GM12878 (cell line): ENCODE results near the gene GPR39. TPM values are rescaled to one million over a fixed set of nuclear protein-coding genes. Genes with fewer than 3 reads are reported as not detected.

Source experiments
- ATAC-seq: fragments of 200-7000 bp; cut with Tn5 transposase; 3 replicates; pipeline ENCODE4 v1.9.1; 2020; ENCODE audit warnings: mild to moderate bottlenecking, moderate library complexity
- BruUV-seq: library from RNA; stranded (reverse); fragments of 400-500 nt; replicated peaks from 2 replicates; lab custom pipeline; 2021; lab: Mats Ljungman, UMichigan
- CTCF ChIA-PET: fragments of 300-600 bp; sonication (Branson Sonifier 250); formaldehyde crosslinking; extraction: SDS; loops from one replicate; lab custom pipeline; 2021; ENCODE audit warnings: inconsistent platforms; lab: Yijun Ruan, JAX
- POLR2A ChIA-PET: fragments of 350-600 bp; formaldehyde crosslinking; extraction: SDS; loops from one replicate; lab custom pipeline; 2021; ENCODE audit warnings: inconsistent platforms; lab: Charles Lee
- RAD21 ChIA-PET: fragments of 300-600 bp; sonication (Branson Sonifier 250); formaldehyde crosslinking; loops from one replicate; lab custom pipeline; 2023; ENCODE audit warnings: antibody characterized with exemption; ENCODE audit not compliant: unreplicated experiment; lab: Charles Lee
- SMC1A ChIA-PET: fragments of 300-600 bp; sonication (Branson Sonifier 250); formaldehyde crosslinking; loops from one replicate; lab custom pipeline; 2023; ENCODE audit not compliant: unreplicated experiment, uncharacterized antibody; lab: Charles Lee
- DNase-seq: peaks from one replicate; pipeline ENCODE4 v3.0.0-alpha.2; 2011; ENCODE audit warnings: low read depth, low spot score
- FAIRE-seq: peaks from 3 replicates; lab custom pipeline; 2011; peaks lifted over from hg19 to GRCh38; lab: Jason Lieb, UNC
- H2AFZ ChIP-seq: 2 replicates; pipeline ENCODE4 v1.6.0; 2011; ENCODE audit warnings: low read depth, low read length, control low read depth; ENCODE audit not compliant: control insufficient read depth
- H3K27ac ChIP-seq: 2 replicates; pipeline ENCODE4 v1.5.1; 2011; ENCODE audit warnings: control low read depth; ENCODE audit not compliant: control insufficient read depth, insufficient read depth
- H3K27me3 ChIP-seq, 2 experiments: replicated peaks in 1 of 2; 2 replicates each; pipeline versions ENCODE4 v1.6.0 to v1.6.1; 2011; ENCODE audit warnings: low read length in 1 of 2; ENCODE audit not compliant: control insufficient read depth in 2 of 2, insufficient read depth in 2 of 2
- H3K36me3 ChIP-seq, 2 experiments: 2 replicates each; pipeline ENCODE4 v1.5.1; 2011; ENCODE audit warnings: low read length in 1 of 2; ENCODE audit not compliant: control insufficient read depth in 2 of 2, insufficient read depth in 2 of 2
- H3K4me1 ChIP-seq: 2 replicates; pipeline ENCODE4 v1.6.1; 2011; ENCODE audit warnings: mild to moderate bottlenecking, low read length, moderate library complexity, mixed read lengths; ENCODE audit not compliant: control insufficient read depth, insufficient read depth
- H3K4me2 ChIP-seq: 2 replicates; pipeline ENCODE4 v1.6.0; 2011; ENCODE audit warnings: control low read depth; ENCODE audit not compliant: control insufficient read depth, insufficient read depth
- H3K4me3 ChIP-seq: fragments of 200-600 bp; sonication (generic); 2 replicates; pipeline ENCODE4 v1.5.1; 2016
- H3K79me2 ChIP-seq: 2 replicates; pipeline ENCODE4 v1.6.0; 2011; ENCODE audit warnings: low read length; ENCODE audit not compliant: control insufficient read depth, insufficient read depth
- H3K9ac ChIP-seq: 2 replicates; pipeline ENCODE4 v1.8.0; 2011; ENCODE audit warnings: low read length, control low read depth, mixed read lengths; ENCODE audit not compliant: control insufficient read depth, insufficient read depth
- H3K9me3 ChIP-seq: replicated peaks from 3 replicates; pipeline ENCODE4 v1.5.1; 2011; ENCODE audit warnings: mild to moderate bottlenecking, low read length; ENCODE audit not compliant: control insufficient read depth, insufficient read depth
- H4K20me1 ChIP-seq: 2 replicates; pipeline ENCODE4 v1.6.0; 2011; ENCODE audit not compliant: control insufficient read depth, insufficient read depth
- JUNB ChIP-seq: IDR thresholded peaks from 2 replicates; pipeline ENCODE4 v1.6.1; 2016; ENCODE audit warnings: antibody characterized with exemption, mild to moderate bottlenecking
- MTA3 ChIP-seq: IDR thresholded peaks from 2 replicates; pipeline ENCODE4 v1.6.1; 2012; ENCODE audit warnings: low read length, inconsistent platforms, borderline replicate concordance
- RB1 ChIP-seq: fragments of 450-650 bp; formaldehyde crosslinking; IDR thresholded peaks from 2 replicates; pipeline ENCODE4 v1.6.1; 2017; ENCODE audit warnings: mild to moderate bottlenecking, borderline replicate concordance
- WGBS: methylation state at CpG from one replicate; pipeline ENCODE4 v1.1.6; 2016; ENCODE audit warnings: low lambda C conversion rate; ENCODE audit not compliant: insufficient replicate concordance, insufficient coverage; ENCODE audit errors: missing lambda C conversion rate; 5-methylcytosine and 5-hydroxymethylcytosine counted together
- in situ Hi-C: fragments of 300-500 bp; cut with MboI; formaldehyde crosslinking; loops from 9 replicates; pipeline ENCODE4 v1.14.3; 2018; ENCODE audit warnings: mixed read lengths
- intact Hi-C: fragments of 100-400 bp; cut with micrococcal nuclease; formaldehyde crosslinking; loops from one replicate; pipeline ENCODE4 v1.14.2; 2022; ENCODE audit not compliant: unreplicated experiment
- polyA plus RNA-seq, 11 experiments: library from polyadenylated mRNA; depleted of rRNA in 4 of 11; unstranded in 6 of 11; stranded (reverse) in 5 of 11; fragments of >200 nt; fragmentation: Nextera tagmentation in 4 of 11; fragmentation: Illumina TruSeq in 1 of 11; extraction: Ambion mirVana in 4 of 11; extraction: Trizol in 1 of 11; gene quantifications; 1 replicate in 1 of 11; 2 replicates in 10 of 11; pipeline versions ENCODE4 v1.2.1 to v1.2.3, GENCODE V29; 2011 to 2016; ENCODE audit warnings: inconsistent platforms in 2 of 11, missing spikeins in 2 of 11, low read depth in 1 of 11
- total RNA-seq, 4 experiments: library from RNA; depleted of rRNA in 3 of 4; stranded (reverse); fragments of >200 nt in 3 of 4; fragmentation: Illumina TruSeq in 1 of 4; extraction: Trizol in 1 of 4; gene quantifications; 2 replicates each; pipeline versions ENCODE4 v1.2.1 to v1.2.3, GENCODE V29; 2013 to 2021
- TF ChIP-seq, protein P1 (sequence below): fragments of 450-650 bp; formaldehyde crosslinking; IDR thresholded peaks from 2 replicates; pipeline ENCODE4 v1.4.0; 2020; ENCODE audit warnings: mild to moderate bottlenecking, moderate library complexity

The GPR39 gene
- total and polyA plus RNA-seq, 10 of the 15 experiments (the other 5 are each of a cell fraction or from before 2014, with no cell fraction given), result 0.05 to 0.23 TPM; not detected in 8

DNA sequence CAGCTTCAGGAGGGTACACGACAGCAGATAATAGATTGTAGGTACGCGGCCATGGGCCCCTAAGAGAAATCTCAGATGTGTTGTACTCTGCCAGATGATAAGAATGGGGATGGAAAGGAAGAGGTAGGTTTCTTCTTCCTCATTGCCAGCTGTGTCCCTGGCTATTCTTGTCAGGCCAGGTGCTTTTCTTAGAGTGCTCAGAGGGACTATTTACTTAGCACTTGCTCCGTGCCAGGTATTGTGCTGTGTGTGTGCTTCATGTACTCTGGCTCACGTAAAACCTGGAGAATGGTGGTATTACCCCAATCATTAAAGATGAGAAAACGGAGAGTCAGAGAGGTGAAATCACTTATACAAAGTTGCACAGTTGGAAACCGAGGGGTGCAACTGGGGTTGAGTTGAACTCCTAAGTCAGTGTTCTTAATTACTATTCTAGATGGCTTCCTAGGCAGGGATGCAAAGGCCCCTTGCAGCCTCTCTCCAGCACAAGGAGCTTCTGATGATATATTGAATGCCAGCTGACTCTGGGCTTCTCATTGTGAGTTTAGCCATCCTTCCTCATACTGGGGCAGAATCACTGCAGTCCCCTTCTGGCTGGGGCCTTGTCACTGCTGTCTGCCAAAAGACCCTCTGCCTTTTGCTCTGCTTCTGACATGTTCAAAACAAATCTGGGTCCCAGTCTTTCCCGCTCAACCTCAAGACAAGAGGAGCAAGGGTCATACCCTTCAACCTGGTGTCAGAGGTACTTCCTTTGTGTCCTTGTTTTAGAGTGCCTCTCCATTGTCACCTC is 192.7 kb downstream of the GPR39 start:
- no peak overlapping the region for H2AFZ ChIP-seq
- ChIA-PET POLR2A (no interaction called here), SMC1A (no interaction called here), CTCF (no interaction called here), RAD21 (no interaction called here)
- no peaks in the 10 kb centered on the region for H3K79me2 ChIP-seq
- H3K4me1 ChIP-seq, result no peaks in the 10 kb centered on the region
- no peaks in the 10 kb centered on the region for H3K36me3 ChIP-seq
- no peak overlapping the region for H3K4me2 ChIP-seq
- TF ChIP-seq RB1, result no peak
- TF ChIP-seq, protein P1, sequence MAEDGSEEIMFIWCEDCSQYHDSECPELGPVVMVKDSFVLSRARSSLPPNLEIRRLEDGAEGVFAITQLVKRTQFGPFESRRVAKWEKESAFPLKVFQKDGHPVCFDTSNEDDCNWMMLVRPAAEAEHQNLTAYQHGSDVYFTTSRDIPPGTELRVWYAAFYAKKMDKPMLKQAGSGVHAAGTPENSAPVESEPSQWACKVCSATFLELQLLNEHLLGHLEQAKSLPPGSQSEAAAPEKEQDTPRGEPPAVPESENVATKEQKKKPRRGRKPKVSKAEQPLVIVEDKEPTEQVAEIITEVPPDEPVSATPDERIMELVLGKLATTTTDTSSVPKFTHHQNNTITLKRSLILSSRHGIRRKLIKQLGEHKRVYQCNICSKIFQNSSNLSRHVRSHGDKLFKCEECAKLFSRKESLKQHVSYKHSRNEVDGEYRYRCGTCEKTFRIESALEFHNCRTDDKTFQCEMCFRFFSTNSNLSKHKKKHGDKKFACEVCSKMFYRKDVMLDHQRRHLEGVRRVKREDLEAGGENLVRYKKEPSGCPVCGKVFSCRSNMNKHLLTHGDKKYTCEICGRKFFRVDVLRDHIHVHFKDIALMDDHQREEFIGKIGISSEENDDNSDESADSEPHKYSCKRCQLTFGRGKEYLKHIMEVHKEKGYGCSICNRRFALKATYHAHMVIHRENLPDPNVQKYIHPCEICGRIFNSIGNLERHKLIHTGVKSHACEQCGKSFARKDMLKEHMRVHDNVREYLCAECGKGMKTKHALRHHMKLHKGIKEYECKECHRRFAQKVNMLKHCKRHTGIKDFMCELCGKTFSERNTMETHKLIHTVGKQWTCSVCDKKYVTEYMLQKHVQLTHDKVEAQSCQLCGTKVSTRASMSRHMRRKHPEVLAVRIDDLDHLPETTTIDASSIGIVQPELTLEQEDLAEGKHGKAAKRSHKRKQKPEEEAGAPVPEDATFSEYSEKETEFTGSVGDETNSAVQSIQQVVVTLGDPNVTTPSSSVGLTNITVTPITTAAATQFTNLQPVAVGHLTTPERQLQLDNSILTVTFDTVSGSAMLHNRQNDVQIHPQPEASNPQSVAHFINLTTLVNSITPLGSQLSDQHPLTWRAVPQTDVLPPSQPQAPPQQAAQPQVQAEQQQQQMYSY (CRISPR knock-in tag), result no peak
- TF ChIP-seq JUNB, result no peak
- TF ChIP-seq MTA3, result no peak
- no peaks in the 10 kb centered on the region for H4K20me1 ChIP-seq
- intact Hi-C loops (no loop called here), in situ Hi-C loops (no loop called here)
- no peak overlapping the region for H3K9ac ChIP-seq
- H3K9me3 ChIP-seq, result no peaks in the 10 kb centered on the region
- 31% methylated on average over 8 of the region's 8 CpGs for WGBS
- H3K27ac ChIP-seq, result no peak overlapping the region
- no peaks in the 10 kb centered on the region for H3K27me3 ChIP-seq
- no peak for ATAC-seq
- no TSS peak for BruUV-seq
- no peak overlapping the region for H3K4me3 ChIP-seq
- DNase-seq, result no peak
- FAIRE-seq, result no peak
